ENCODE measurements around the gene RPAIN. TPM values are rescaled to one million over a fixed set of nuclear protein-coding genes. Genes with fewer than 3 reads are reported as not detected.
"Not testable (repeated sequence)": the region's sequence is repeated elsewhere in the genome, so short reads cannot be mapped to it uniquely, and the experiment has no call there.

Gene RPAIN
- total RNA-seq, 3 donors from 2014 or later: 29.7 to 34.3 (median 32.1) TPM

DNA sequence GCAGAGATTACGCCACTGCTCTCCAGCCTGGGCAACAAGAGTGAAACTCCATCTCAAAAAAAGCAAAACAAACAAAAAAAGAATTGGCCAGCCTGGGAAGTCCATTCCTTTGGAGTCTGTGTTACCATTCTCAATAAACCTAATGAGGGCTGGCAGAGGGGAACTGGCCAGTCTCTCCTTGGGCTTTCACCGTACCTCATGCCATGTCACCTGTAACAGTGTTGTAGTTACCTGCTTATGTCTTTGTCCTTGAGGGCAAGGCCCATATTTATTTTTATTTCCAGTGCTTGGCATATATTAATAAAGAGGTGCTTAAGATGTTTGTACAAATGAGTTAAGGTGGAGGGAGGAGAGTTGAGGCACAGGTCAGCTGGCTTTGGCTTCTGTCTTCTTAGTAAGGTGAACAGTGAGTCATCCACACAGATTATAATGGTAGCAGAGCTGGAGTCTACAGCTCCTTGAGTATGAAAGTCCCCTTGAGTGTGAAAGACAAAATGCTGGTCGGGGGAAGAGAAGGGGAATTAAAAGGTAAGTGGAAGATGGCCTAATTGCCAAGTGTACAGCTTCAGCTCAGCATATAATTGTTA is 10.5 kb downstream of the RPAIN start:
- Histone ChIP-seq H3K36me3 (ENCODE audit: low read depth) (peaks cover 4% of the 10 kb centered on the region), H3K4me3 (no peak overlapping the region), H3K4me1 (ENCODE audit: low read depth) (no peaks in the 10 kb centered on the region), H3K9me3 (no peaks in the 10 kb centered on the region)
- TF ChIP-seq, protein P1, sequence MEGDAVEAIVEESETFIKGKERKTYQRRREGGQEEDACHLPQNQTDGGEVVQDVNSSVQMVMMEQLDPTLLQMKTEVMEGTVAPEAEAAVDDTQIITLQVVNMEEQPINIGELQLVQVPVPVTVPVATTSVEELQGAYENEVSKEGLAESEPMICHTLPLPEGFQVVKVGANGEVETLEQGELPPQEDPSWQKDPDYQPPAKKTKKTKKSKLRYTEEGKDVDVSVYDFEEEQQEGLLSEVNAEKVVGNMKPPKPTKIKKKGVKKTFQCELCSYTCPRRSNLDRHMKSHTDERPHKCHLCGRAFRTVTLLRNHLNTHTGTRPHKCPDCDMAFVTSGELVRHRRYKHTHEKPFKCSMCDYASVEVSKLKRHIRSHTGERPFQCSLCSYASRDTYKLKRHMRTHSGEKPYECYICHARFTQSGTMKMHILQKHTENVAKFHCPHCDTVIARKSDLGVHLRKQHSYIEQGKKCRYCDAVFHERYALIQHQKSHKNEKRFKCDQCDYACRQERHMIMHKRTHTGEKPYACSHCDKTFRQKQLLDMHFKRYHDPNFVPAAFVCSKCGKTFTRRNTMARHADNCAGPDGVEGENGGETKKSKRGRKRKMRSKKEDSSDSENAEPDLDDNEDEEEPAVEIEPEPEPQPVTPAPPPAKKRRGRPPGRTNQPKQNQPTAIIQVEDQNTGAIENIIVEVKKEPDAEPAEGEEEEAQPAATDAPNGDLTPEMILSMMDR (IDR thresholded peaks at IDR 0.05): no peak
- no peak for DNase-seq
- intact Hi-C loops (cut with DNase I, micrococcal nuclease): no loop called here
- no peak for ATAC-seq

DNA sequence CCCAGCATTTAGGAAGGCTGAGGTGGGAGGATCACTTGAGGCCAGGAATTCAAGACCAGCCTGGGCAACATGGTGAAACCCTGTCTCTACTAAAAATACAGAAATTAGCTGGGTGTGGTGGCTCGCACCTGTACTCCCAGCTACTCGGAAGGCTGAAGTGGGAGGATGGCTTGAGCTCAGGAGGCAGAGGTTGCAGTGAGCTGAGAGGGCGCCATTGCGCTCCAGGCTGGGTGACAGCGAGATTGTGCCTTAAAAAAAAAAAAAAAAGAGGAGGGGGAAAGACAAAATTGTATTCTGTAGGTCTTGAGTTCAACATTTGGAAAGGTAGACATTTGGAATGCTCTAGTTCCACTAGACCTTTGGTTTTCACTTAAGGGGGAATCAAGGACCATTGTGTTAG is 11.3 kb downstream of the RPAIN start:
- ATAC-seq; intact Hi-C loops (cut with DNase I, micrococcal nuclease): not testable (repeated sequence)

DNA sequence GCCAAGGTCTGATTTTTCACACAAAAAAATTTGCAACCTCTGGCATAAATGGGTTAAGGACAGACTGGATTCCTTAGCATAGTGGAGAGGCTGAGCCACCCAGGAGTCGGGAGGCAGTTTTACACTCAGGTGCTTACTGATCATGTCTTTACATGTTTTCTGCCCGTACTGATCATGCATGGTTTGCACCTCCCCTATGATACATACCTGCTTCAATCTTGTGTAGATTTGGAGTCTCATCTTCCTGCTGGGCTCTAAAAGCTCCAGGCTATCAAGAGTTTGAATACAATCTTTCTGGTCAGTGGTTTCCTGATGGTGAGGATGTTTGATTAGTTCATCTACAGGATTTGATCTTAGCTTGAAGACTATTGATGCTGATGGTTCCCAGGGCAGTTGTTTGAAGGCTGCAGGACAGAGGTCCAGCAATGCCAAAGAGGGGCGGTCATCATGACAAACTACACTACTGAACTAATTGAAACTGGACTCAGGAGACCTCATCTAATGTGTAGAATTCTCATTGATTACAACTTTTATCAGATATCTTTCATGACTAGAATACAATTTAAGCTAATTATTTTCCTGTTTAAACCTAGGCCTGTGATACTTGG is 12.1 kb downstream of the RPAIN start:
- DNase-seq (no peak), ATAC-seq (no peak)
- intact Hi-C loops (cut with DNase I, micrococcal nuclease): no loop called here
- Histone ChIP-seq H3K36me3 (ENCODE audit: low read depth) (no peaks in the 10 kb centered on the region), H3K9me3 (no peaks in the 10 kb centered on the region), H3K4me3 (no peak overlapping the region), H3K4me1 (ENCODE audit: low read depth) (peaks cover under 1% of the 10 kb centered on the region)
- TF ChIP-seq, protein P1 (IDR thresholded peaks at IDR 0.05): no peak

More for the DNA sequence above, 11.3 kb downstream of the RPAIN start:
- not testable (repeated sequence) for H3K4me1 ChIP-seq (ENCODE audit: low read depth); H3K36me3 ChIP-seq (ENCODE audit: low read depth); H3K9me3 ChIP-seq; DNase-seq; H3K4me3 ChIP-seq

DNA sequence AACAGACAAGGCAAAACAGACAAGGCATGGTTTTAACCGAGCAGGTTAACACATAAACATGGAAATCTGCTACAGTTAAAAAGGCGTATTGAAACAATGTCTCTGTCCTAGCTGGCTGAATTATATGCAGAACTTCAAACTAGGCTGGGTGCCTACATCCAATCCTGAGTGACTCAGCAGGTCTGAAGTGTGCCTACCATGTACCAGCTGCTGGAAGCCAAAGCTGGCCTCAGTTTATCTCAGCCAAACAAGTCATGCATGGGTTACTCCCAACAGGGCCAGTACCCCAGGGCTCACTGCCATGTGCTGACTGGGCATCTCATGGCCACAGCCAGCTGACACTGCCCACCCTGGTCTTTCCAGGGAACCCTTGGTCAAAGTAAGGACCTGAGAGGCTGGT is 15.0 kb downstream of the RPAIN start:
- no peaks in the 10 kb centered on the region for H3K9me3 ChIP-seq
- intact Hi-C loops (cut with DNase I, micrococcal nuclease): no loop called here
- DNase-seq (no peak), ATAC-seq (no peak)
- H3K4me1 ChIP-seq (ENCODE audit: low read depth): peaks cover 16% of the 10 kb centered on the region
- TF ChIP-seq, protein P1 (IDR thresholded peaks at IDR 0.05): no peak
- no peak overlapping the region for H3K4me3 ChIP-seq
- no peaks in the 10 kb centered on the region for H3K36me3 ChIP-seq (ENCODE audit: low read depth)

DNA sequence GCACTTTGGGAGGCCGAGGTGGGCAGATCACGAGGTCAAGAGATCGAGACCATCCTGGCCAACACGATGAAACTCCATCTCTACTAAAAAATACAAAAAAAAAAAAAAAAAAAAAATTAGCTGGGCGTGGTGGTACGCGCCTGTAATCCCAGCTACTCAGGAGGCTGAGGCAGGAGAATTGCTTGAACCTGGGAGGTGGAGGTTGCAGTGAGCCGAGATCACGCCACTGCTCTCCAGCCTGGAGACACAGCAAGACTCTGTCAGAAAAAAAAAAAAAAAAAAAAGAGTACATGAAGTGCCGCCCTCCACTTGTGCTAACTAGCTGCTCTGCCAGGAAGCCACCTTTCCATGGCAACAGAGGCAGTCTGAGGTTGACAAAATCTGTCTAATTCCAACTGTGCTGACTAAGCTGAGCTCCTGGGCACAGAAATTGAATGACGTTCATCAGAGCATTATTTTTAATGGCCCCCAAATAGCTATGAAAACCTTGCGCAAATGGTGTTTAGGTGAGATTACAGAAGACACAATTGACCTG is 15.9 kb downstream of the RPAIN start:
- intact Hi-C loops (cut with DNase I, micrococcal nuclease): not testable (repeated sequence)

DNA sequence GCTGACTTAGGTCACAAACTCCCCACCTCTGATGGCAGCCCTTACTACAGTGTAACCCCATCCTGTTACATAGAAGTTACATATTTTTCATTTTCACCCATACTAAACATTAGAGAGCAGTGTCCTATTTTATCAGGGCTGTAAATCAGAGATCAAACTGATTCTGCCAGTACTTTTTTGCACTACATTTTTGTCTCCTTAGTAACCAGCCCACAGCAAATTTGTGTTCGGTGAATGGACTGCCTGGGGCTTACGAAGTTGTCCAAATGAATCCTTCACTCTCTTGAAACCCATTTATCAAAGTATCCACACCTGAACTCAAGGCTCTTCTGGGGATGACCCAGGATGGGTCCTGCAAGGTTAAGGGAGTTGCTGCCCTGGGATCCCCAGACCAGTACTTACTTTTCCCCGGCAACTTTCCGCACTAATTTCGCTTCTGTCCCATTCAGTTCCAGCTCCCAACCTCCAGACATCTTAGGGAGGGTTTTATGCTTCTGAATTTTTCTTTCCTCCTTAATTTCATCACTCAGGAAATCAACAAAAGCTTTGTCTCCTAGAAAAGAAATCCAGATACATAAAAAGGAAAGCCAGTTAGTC is 17.8 kb downstream of the RPAIN start:
- TF ChIP-seq, protein P1 (IDR thresholded peaks at IDR 0.05): no peak
- Histone ChIP-seq H3K36me3 (ENCODE audit: low read depth) (no peaks in the 10 kb centered on the region), H3K4me1 (ENCODE audit: low read depth) (peaks cover 16% of the 10 kb centered on the region), H3K4me3 (no peak overlapping the region), H3K9me3 (no peaks in the 10 kb centered on the region)
- intact Hi-C loops (cut with DNase I, micrococcal nuclease): no loop called here
- DNase-seq: no peak
- no peak for ATAC-seq

More for the DNA sequence above, 15.9 kb downstream of the RPAIN start:
- not testable (repeated sequence) for DNase-seq; H3K36me3 ChIP-seq (ENCODE audit: low read depth); ATAC-seq; H3K4me3 ChIP-seq; H3K9me3 ChIP-seq
- peaks cover 16% of the 10 kb centered on the region for H3K4me1 ChIP-seq (ENCODE audit: low read depth)

All from mucosa of descending colon (tissue), 3 donors.